Peyer's patch (tissue), 4 donors: ENCODE results near the gene EREG.

Source experiments
- POLR2A ChIP-seq, 2 donors: fragments of 450-650 bp; IDR thresholded peaks; one replicate each; pipeline ENCODE4 v1.5.1; 2017; ENCODE audit warnings: antibody characterized with exemption in 2 of 2, mild to moderate bottlenecking in 2 of 2, moderate library complexity in 2 of 2
- TF ChIP-seq, protein P1 (sequence below), 6 experiments: fragments of 450-650 bp in 4 of 6; fragments of 200-600 bp in 2 of 6; sonication (generic) in 1 of 6; IDR thresholded peaks; one replicate each; pipeline ENCODE4 v1.5.1; 2017 to 2019; ENCODE audit warnings: antibody characterized with exemption in 6 of 6, mild to moderate bottlenecking in 3 of 6, moderate library complexity in 1 of 6

DNA sequence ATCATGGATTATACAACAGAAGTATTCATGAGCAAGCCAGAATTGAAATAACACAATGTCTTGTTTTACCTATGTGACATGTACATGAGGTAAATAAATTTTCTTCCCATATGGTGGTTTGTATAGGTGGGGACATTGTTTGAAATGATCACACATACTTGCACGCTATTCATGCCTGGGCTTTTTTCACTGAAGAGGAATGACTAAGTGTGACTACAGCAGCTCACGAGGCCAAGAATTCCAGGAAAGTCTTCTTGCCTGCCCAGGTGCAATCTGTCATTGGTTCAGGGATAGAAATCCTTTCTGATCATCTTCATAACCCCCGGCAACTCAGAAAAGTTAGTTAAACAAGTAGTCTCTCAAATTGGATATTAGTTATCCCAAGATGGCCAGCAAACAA, 43.7 kb downstream of the EREG start:
- TF ChIP-seq, protein P1, sequence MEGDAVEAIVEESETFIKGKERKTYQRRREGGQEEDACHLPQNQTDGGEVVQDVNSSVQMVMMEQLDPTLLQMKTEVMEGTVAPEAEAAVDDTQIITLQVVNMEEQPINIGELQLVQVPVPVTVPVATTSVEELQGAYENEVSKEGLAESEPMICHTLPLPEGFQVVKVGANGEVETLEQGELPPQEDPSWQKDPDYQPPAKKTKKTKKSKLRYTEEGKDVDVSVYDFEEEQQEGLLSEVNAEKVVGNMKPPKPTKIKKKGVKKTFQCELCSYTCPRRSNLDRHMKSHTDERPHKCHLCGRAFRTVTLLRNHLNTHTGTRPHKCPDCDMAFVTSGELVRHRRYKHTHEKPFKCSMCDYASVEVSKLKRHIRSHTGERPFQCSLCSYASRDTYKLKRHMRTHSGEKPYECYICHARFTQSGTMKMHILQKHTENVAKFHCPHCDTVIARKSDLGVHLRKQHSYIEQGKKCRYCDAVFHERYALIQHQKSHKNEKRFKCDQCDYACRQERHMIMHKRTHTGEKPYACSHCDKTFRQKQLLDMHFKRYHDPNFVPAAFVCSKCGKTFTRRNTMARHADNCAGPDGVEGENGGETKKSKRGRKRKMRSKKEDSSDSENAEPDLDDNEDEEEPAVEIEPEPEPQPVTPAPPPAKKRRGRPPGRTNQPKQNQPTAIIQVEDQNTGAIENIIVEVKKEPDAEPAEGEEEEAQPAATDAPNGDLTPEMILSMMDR (IDR thresholded peaks at IDR 0.05) = no peak
- no peak for TF ChIP-seq POLR2A (IDR thresholded peaks at IDR 0.05)
